ENCODE results near the gene ODF2L.
"Not testable (repeated sequence)": the region's sequence is repeated elsewhere in the genome, so short reads cannot be mapped to it uniquely, and the experiment has no call there.

The ODF2L gene

GRCh38 chr1:86387916-86388627, 8.1 kb downstream of the ODF2L start:
- DNase-seq (ENCODE audit: low read depth) = no peak

GRCh38 chr1:86382878-86383277, 13.2 kb downstream of the ODF2L start:
- DNase-seq (ENCODE audit: low read depth) = no peak

GRCh38 chr1:86381223-86381622, 14.9 kb downstream of the ODF2L start:
- DNase-seq (ENCODE audit: low read depth) = no peak

- no peak for DNase-seq (ENCODE audit: low read depth)
Observed at GRCh38 chr1:86380257-86380861, 15.8 kb downstream of the ODF2L start.

GRCh38 chr1:86378813-86379212, 17.3 kb downstream of the ODF2L start:
- no peak for DNase-seq (ENCODE audit: low read depth)

GRCh38 chr1:86377341-86377740, 18.8 kb downstream of the ODF2L start:
- DNase-seq (ENCODE audit: low read depth) = no peak

- no peak for DNase-seq (ENCODE audit: low read depth)
Observed at GRCh38 chr1:86375688-86376087, 20.4 kb downstream of the ODF2L start.

- DNase-seq (ENCODE audit: low read depth) = no peak
Observed at GRCh38 chr1:86370601-86371022, 25.5 kb downstream of the ODF2L start.

- DNase-seq (ENCODE audit: low read depth) = no peak
Observed at GRCh38 chr1:86365896-86366295, 30.2 kb downstream of the ODF2L start.

GRCh38 chr1:86362807-86363206, 33.3 kb downstream of the ODF2L start:
- no peak for DNase-seq (ENCODE audit: low read depth)

- no peak for DNase-seq (ENCODE audit: low read depth)
Observed at GRCh38 chr1:86357796-86358195, 38.3 kb downstream of the ODF2L start.

- DNase-seq (ENCODE audit: low read depth) = no peak
Observed at GRCh38 chr1:86356247-86356646, 39.9 kb downstream of the ODF2L start.

- no peak for DNase-seq (ENCODE audit: low read depth)
Observed at GRCh38 chr1:86352086-86352485, 44.0 kb downstream of the ODF2L start.

- not testable (repeated sequence) for DNase-seq (ENCODE audit: low read depth)
Observed at GRCh38 chr1:86350230-86350629, 45.9 kb downstream of the ODF2L start.

GRCh38 chr1:86346388-86346787, 49.7 kb downstream of the ODF2L start:
- DNase-seq (ENCODE audit: low read depth) = no peak

- no peak for DNase-seq (ENCODE audit: low read depth)
Observed at GRCh38 chr1:86345042-86345441, 51.1 kb downstream of the ODF2L start.

GRCh38 chr1:86339906-86340305, 56.2 kb downstream of the ODF2L start:
- DNase-seq (ENCODE audit: low read depth) = no peak

GRCh38 chr1:86339014-86339812, 56.9 kb downstream of the ODF2L start:
- no peak for DNase-seq (ENCODE audit: low read depth)

GRCh38 chr1:86335916-86336315, 60.2 kb downstream of the ODF2L start:
- DNase-seq (ENCODE audit: low read depth) = no peak

GRCh38 chr1:86325264-86325663, 70.9 kb downstream of the ODF2L start:
- DNase-seq (ENCODE audit: low read depth) = no peak

- DNase-seq (ENCODE audit: low read depth) = no peak
Observed at GRCh38 chr1:86324130-86324822, 71.8 kb downstream of the ODF2L start.

- DNase-seq (ENCODE audit: low read depth) = no peak
Observed at GRCh38 chr1:86322241-86322640, 73.9 kb downstream of the ODF2L start.

Data from stimulated activated CD8-positive, alpha-beta memory T cell treated with anti-CD3 and anti-CD28 coated beads, Interleukin-12 subunit alpha, Interleukin-12 subunit beta, amount 100 ng/mL, for 1 hour (primary cell).